HT1080 (cell line): Measurements from ENCODE around the gene BARHL2. TPM values are rescaled to one million over a fixed set of nuclear protein-coding genes. Genes with fewer than 3 reads are reported as not detected.
A peak's percentile ranks its signal among the peaks of the same experiment; 100 is the strongest.

Experiments used
- DNase-seq: peaks from one replicate; pipeline ENCODE4 v3.0.0-alpha.2; 2015; ENCODE audit warnings: low read depth
- total RNA-seq: library from RNA; depleted of rRNA; stranded (reverse); fragments of >200 nt; shearing (Covaris generic); gene quantifications from 2 replicates; pipeline ENCODE4 v1.2.3, GENCODE V29; 2014

Gene BARHL2
- total RNA-seq, 1 experiment from 2014 or later, result not detected

GRCh38 chr1:90710579-90711536, 6.2 kb downstream of the BARHL2 start:
- DNase-seq, result no peak

- no peak for DNase-seq
These were observed 7.6 kb downstream of the BARHL2 start for GRCh38 chr1:90709535-90709934.

- no peak for DNase-seq
These were observed 8.3 kb downstream of the BARHL2 start for GRCh38 chr1:90708826-90709225.

- DNase-seq, result no peak
These were observed 8.8 kb downstream of the BARHL2 start for GRCh38 chr1:90708236-90708786.

- peak; percentile 13 for DNase-seq
These were observed 9.8 kb downstream of the BARHL2 start for GRCh38 chr1:90707363-90707710.

- DNase-seq, result no peak
These were observed 10.4 kb downstream of the BARHL2 start for GRCh38 chr1:90706437-90707362.

GRCh38 chr1:90705956-90706355, 11.1 kb downstream of the BARHL2 start:
- DNase-seq, result no peak

- no peak for DNase-seq
These were observed 12.3 kb downstream of the BARHL2 start for GRCh38 chr1:90704817-90705216.

- no peak for DNase-seq
These were observed 22.3 kb downstream of the BARHL2 start for GRCh38 chr1:90694846-90695245.

- DNase-seq, result no peak
These were observed 29.4 kb downstream of the BARHL2 start for GRCh38 chr1:90687747-90688146.

- no peak for DNase-seq
These were observed 41.8 kb downstream of the BARHL2 start for GRCh38 chr1:90675161-90675847.

GRCh38 chr1:90671741-90672140, 45.4 kb downstream of the BARHL2 start:
- no peak for DNase-seq

GRCh38 chr1:90671251-90671650, 45.9 kb downstream of the BARHL2 start:
- no peak for DNase-seq
